Rectal smooth muscle tissue (tissue), 1 donor: ENCODE data around the gene TMPRSS13.

Source experiments
- H3K27ac ChIP-seq: one replicate; pipeline ENCODE4 v1.7.0; 2013; ENCODE audit warnings: low read depth, low read length, inconsistent platforms
- H3K27me3 ChIP-seq: one replicate; pipeline ENCODE4 v1.7.0; 2013; ENCODE audit warnings: low read length; ENCODE audit not compliant: control insufficient read depth, insufficient read depth
- H3K36me3 ChIP-seq: one replicate; pipeline ENCODE4 v1.7.0; 2013; ENCODE audit warnings: low read length; ENCODE audit not compliant: control insufficient read depth, insufficient read depth
- H3K4me1 ChIP-seq: one replicate; pipeline ENCODE4 v1.7.0; 2013; ENCODE audit warnings: low read length; ENCODE audit not compliant: control insufficient read depth, insufficient read depth
- H3K4me3 ChIP-seq: one replicate; pipeline ENCODE4 v1.7.0; 2013; ENCODE audit warnings: low read length
- H3K9ac ChIP-seq: one replicate; pipeline ENCODE4 v1.7.0; 2013; ENCODE audit warnings: low read length

TMPRSS13 gene

DNA sequence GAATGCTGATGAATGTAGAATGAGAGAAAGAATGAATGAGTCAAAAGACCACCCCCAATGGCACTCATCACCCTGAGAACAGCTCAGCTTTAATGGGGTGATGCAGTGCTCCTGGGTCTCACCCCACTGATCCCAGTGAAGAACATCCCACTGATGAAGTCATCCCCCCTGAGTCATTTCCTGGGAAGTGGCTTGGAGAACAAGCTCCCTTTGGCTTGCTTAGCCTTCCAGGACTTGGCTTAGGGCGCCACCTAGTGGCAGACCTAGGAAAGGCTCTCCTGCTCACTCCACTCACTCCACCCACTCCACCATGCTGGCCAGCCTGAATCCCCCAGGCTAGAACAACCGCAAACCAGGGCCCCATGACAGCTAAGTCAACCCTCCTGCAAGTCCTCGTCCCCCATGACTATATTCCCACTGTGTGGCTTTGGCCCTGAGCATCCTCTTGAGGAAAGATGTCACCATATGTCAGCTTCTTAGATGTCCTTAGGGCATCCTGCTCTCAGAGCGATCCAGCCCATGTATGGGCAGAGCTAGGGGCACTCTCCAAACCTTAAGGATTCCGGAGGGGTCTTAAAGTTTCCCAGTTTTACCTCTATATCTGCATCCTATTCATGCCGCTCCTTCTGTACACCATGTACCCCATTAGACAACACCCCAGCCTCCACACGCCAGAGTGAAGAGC, 17.8 kb upstream of the TMPRSS13 start:
- no peaks in the 10 kb centered on the region for H3K36me3 ChIP-seq
- H3K4me1 ChIP-seq, result no peaks in the 10 kb centered on the region
- H3K27me3 ChIP-seq, result no peaks in the 10 kb centered on the region
- no peak overlapping the region for H3K9ac ChIP-seq
- H3K27ac ChIP-seq, result no peak overlapping the region
- no peak overlapping the region for H3K4me3 ChIP-seq

DNA sequence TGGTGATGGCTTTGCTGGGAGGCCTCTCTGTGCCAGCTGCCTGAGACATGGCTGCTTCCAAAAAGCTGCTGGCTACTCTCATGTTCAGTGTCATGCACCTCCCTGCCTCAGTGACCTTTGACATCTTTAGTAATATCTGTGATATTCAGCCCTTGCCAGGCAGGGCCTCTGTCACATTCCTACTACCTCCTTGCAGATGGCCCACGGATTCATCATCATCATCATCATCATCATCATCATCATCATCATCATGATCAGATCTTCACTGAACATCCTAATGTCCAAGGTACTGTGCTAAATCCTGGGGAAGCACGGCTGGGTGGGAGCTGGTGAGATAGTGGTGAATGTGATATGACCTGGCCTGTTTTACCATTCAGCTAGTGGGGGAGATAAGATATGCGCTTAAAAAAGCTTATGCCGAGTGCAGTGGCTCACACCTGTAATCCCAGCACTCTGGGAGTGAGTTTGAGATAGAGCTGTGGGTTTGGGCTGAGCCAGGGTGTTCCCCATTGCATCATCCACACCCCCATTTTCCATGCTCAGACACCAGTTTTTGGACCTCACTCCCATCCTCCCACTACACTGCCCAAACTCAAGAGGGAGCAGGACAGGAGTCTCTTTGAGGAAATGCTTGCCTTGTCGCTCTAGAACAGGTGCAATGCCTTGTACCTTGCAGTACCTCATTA, 17.1 kb upstream of the TMPRSS13 start:
- H3K9ac ChIP-seq, result no peak overlapping the region
- no peaks in the 10 kb centered on the region for H3K4me1 ChIP-seq
- no peak overlapping the region for H3K27ac ChIP-seq
- no peaks in the 10 kb centered on the region for H3K27me3 ChIP-seq
- no peaks in the 10 kb centered on the region for H3K36me3 ChIP-seq
- H3K4me3 ChIP-seq, result no peak overlapping the region

DNA sequence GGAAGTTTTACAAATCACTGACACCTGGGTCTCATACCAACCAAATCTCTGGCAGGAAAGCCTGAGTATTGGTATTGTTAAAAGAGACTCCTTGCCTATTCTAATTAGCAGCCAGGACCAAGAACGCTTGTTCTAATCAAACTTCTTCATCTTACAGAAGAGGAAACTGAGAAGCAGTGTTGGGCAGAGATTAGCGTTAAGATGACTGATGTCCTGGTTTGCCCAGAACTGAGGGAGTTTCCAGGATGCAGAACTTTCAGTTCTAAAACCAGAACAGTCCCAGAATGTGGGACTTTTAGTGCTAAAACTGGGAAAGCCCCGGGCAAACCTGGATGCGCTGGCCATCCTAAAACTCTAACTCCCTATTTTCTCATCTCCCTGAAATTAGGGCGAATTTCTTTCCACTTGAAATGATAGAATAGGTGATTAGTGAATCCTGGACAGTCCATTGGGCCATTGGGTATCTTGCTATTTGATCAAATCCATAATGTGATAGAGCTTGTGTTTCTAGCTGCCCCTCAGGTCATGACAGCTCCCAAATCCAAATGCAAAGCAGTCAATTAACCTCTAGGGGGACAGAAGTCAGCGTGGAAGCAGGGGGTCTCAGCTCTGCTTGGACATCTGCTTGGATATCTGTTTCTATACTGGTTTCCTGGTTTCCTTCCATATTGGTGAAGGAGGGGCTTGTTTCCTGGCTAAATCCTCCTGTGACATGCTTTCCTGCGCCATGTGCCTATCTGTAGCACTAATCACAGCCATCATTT, 16.0 kb upstream of the TMPRSS13 start:
- Histone ChIP-seq H3K4me1 (no peaks in the 10 kb centered on the region), H3K9ac (no peak overlapping the region), H3K27ac (no peak overlapping the region)

DNA sequence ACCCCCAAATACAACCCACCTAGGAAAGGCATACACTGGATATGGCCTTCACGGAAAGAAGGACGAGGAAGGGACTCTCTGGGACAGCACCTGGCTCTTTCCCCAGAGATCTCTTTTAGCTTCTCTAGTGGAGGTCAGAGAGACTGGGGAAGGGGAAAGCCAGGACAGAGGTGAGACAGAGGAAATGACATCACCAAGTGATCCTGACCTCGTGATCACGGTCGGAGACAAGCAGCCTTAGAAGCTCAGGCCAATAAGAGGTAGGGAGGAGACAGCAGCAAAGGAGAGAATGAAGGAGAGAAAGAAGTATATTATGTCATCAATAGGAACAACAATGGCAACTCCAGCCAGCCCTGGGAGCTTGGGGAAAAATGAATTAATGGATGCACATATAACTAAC, 15.4 kb upstream of the TMPRSS13 start:
- no peak overlapping the region for H3K9ac ChIP-seq
- H3K27ac ChIP-seq, result no peak overlapping the region
- H3K36me3 ChIP-seq, result no peaks in the 10 kb centered on the region
- no peaks in the 10 kb centered on the region for H3K27me3 ChIP-seq
- no peak overlapping the region for H3K4me3 ChIP-seq
- H3K4me1 ChIP-seq, result no peaks in the 10 kb centered on the region

More for the DNA sequence above, 16.0 kb upstream of the TMPRSS13 start:
- Histone ChIP-seq H3K36me3 (no peaks in the 10 kb centered on the region), H3K4me3 (no peak overlapping the region), H3K27me3 (no peaks in the 10 kb centered on the region)

GRCh38 chr11:117941976-117942654, 12.9 kb upstream of the TMPRSS13 start:
- no peak overlapping the region for H3K4me3 ChIP-seq
- no peaks in the 10 kb centered on the region for H3K4me1 ChIP-seq
- no peak overlapping the region for H3K27ac ChIP-seq
- H3K9ac ChIP-seq, result no peak overlapping the region
- H3K27me3 ChIP-seq, result no peaks in the 10 kb centered on the region
- no peaks in the 10 kb centered on the region for H3K36me3 ChIP-seq

DNA sequence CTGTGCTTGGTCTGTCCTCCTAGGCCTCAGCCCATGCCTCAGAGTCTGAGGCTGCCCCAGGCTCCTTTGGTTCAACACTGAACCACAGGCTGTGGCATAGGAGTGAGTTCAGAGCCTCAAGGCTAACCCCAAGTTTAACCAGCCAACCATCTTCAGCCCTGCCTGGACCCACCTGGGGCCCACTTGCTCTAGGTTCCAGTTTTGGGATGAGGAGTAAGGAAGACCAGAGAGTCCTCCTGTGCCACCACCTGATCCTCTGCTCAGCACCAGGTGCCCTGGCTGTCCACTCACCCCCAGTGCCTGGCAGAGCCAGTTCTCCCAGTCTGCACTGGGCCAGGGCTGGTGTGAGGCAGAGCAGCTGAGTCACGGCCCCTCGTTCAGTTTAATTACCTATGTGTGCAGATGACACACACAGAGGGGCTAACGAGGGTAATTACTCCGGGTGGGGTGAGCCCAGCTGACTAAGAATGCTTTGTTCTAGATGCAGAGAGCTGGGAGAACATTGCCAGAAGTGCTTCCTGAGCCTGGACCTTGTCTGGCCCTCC, 12.0 kb upstream of the TMPRSS13 start:
- Histone ChIP-seq H3K36me3 (no peaks in the 10 kb centered on the region), H3K9ac (no peak overlapping the region), H3K27me3 (no peaks in the 10 kb centered on the region), H3K27ac (no peak overlapping the region), H3K4me3 (no peak overlapping the region), H3K4me1 (no peaks in the 10 kb centered on the region)

DNA sequence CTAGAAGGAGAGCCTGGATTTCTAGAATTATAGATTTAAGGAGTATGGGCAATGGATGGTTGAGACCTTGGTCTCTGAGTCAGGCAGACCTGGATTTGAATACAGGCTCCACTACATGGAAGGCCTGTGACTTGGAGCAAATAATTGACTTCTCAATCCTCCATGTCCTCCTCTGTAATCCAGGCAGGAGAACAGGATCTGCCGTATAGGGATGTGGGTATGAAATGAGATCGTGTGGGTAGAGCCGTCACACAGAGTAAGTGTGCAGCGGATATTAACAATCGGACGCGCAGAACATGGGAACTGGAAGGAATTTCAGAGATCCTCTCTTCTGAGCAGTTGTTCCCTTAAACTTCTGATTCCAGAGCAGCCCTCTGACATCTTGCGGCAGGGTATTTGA, 11.5 kb upstream of the TMPRSS13 start:
- H3K4me3 ChIP-seq, result no peak overlapping the region
- no peak overlapping the region for H3K9ac ChIP-seq
- H3K4me1 ChIP-seq, result no peaks in the 10 kb centered on the region
- no peak overlapping the region for H3K27ac ChIP-seq
- no peaks in the 10 kb centered on the region for H3K27me3 ChIP-seq
- H3K36me3 ChIP-seq, result no peaks in the 10 kb centered on the region

GRCh38 chr11:117936973-117937372, 7.8 kb upstream of the TMPRSS13 start:
- Histone ChIP-seq H3K27me3 (no peaks in the 10 kb centered on the region), H3K27ac (no peak overlapping the region), H3K4me1 (no peaks in the 10 kb centered on the region), H3K9ac (no peak overlapping the region), H3K36me3 (no peaks in the 10 kb centered on the region), H3K4me3 (no peak overlapping the region)

GRCh38 chr11:117934526-117935307, 5.5 kb upstream of the TMPRSS13 start:
- Histone ChIP-seq H3K27me3 (no peaks in the 10 kb centered on the region), H3K36me3 (no peaks in the 10 kb centered on the region), H3K4me1 (no peaks in the 10 kb centered on the region), H3K4me3 (no peak overlapping the region), H3K27ac (no peak overlapping the region), H3K9ac (no peak overlapping the region)

DNA sequence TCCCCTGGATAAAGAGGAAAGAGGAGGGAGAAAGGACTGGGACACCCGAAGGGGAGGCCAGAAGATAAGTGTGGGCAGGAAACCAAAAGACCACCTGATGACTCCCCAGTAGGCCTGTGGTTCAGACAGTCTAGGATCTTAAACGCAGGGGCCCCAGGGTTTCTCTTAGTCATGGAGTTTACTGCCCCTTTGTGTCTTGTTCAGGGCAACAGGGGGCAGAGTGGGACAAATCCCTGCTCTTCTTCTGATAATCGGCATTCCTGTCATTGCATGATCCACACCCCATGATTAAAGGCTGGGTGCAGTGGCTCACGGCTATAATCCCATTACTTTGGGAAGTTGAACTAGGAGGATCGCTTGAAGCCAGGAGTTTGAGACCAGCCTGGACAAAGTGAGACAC, 4.7 kb upstream of the TMPRSS13 start:
- H3K9ac ChIP-seq, result no peak overlapping the region
- no peaks in the 10 kb centered on the region for H3K27me3 ChIP-seq
- H3K27ac ChIP-seq, result no peak overlapping the region
- H3K36me3 ChIP-seq, result no peaks in the 10 kb centered on the region
- no peak overlapping the region for H3K4me3 ChIP-seq
- no peaks in the 10 kb centered on the region for H3K4me1 ChIP-seq

- H3K9ac ChIP-seq, result no peak overlapping the region
- no peaks in the 10 kb centered on the region for H3K36me3 ChIP-seq
- H3K27ac ChIP-seq, result no peak overlapping the region
These were observed 4.3 kb upstream of the TMPRSS13 start for GRCh38 chr11:117933475-117933874.

More at GRCh38 chr11:117933475-117933874, 4.3 kb upstream of the TMPRSS13 start:
- Histone ChIP-seq H3K4me1 (no peaks in the 10 kb centered on the region), H3K4me3 (no peak overlapping the region), H3K27me3 (no peaks in the 10 kb centered on the region)
